MM.1S (cell line): ENCODE measurements around the gene MYO1B.

Experiments
- CTCF ChIP-seq: fragments of 300-600 bp; sonication (generic); IDR thresholded peaks from 2 replicates; pipeline ENCODE4 v1.5.1; 2016; ENCODE audit warnings: antibody characterized with exemption, low read length, mixed read lengths
- EZH2 ChIP-seq: fragments of 300-600 bp; sonication (generic); optimal IDR thresholded peaks from 2 replicates; pipeline ENCODE3; 2017; ENCODE audit warnings: low read depth, mild to moderate bottlenecking, antibody characterized with exemption, low read length, mixed read lengths
- EZH2phosphoT487 ChIP-seq: fragments of 300-600 bp; sonication (generic); IDR thresholded peaks from 2 replicates; pipeline ENCODE4 v1.6.1; 2018; ENCODE audit warnings: antibody characterized with exemption, low read length

GRCh38 chr2:191274413-191274815 is 29.2 kb downstream of the MYO1B start:
- TF ChIP-seq CTCF, result no peak
- TF ChIP-seq EZH2, result no peak
- TF ChIP-seq EZH2phosphoT487, result no peak
